A172 (cell line): ENCODE data around the gene APOBEC4. TPM values are rescaled to one million over a fixed set of nuclear protein-coding genes. Genes with fewer than 3 reads are reported as not detected.

Experiments
- DNase-seq: peaks from one replicate; pipeline ENCODE4 v3.0.0-alpha.2; 2015; ENCODE audit warnings: low spot score
- total RNA-seq: library from RNA; depleted of rRNA; stranded (reverse); fragments of >200 nt; shearing (Covaris generic); gene quantifications from 2 replicates; pipeline ENCODE4 v1.2.3, GENCODE V29; 2014; rRNA removed

Gene APOBEC4
- total RNA-seq, 1 experiment from 2014 or later, result not detected

GRCh38 chr1:183600634-183601033 lies 52.5 kb downstream of the APOBEC4 start:
- no peak for DNase-seq

DNA sequence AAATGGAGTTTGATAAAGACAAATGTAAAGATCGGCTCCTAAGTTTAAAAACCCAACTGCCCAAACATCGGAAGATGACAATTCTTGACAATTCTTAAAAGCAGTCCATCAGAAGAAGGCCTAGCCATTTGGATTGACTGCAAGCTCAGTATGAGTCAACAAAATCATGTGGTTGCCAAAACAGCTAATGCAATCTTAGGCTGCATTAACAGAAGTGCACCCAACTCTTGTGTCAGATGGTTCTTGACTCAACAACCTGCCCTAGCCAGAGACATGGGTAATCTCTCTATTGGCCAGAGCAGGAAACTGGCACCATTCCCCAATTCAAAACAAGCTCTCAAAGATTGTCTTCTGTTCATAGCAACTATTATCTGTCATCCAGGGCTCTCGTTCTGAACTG lies 53.0 kb downstream of the APOBEC4 start:
- peak; percentile 60 for DNase-seq

DNA sequence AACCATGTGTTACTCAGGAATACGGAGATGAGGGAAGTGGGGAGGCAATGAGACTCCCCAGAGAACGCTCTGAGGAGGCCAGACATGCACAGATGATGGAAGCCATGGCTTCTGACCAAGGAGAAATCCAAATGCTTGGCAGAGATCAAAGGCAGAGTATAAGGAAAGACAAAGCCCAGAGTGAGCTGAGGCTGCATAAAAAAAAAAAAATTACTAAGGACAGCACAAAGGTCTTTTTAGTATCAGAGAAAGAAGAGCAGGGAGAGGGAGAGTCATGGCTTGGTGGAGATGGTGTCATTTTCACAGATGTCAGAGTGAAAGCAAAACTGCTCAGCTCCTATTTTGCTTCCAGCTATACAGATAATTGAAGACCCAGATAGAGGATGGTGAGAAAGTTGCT lies 54.7 kb downstream of the APOBEC4 start:
- DNase-seq, result no peak

DNA sequence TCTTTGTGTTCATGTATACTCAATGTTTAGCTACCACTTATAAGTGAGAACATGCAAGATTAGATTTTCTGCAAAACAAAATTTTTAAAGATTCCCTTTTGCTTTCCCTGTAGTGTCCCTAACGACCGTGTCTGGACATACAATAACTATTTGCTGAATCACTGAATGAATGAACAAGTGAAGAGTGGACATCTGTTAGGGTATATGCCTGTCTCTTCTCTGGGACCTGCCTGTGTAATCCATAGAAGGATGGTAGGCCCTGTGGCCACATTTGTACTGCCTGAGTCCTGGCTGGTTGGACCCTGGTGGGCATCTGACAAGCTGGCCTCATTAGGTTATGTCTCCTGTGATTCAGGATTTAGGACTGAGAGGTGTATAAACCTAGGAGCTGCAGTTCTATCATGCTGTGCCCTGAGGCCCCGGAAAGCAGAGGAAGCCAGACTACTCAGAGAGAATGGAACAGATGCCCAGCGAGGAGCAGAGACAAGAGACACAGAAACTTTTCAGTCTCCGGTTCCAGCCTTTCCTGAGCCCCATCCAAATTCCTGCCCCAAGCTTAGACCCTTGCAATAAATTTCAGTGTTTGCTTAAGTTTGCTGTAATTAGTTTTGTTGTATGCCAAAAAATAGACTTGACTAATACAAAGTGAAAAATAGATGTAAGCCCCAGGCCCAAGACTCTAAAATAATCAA lies 55.3 kb downstream of the APOBEC4 start:
- DNase-seq, result no peak

DNA sequence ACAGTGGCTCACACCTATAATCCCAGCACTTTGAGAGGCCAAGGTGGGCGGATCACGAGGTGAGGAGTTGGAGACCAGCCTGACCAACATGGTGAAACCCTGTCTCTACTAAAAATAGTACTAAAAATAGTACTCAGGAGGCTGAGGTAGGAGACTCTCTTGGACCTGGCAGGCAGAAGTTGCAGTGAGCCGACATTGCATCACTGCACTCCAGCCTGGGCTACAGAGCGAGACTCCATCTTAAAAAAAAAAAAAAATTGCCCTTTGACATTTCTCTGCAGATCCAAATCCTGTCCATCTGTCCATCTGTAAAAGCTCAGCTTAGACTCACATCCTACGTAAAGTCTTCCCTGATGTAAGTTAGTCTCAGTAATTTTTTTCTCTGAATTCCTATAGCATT lies 56.6 kb downstream of the APOBEC4 start:
- DNase-seq, result no peak

Other genes starting within 250 kb of the APOBEC4 start
- gene NMNAT2, start 234.9 kb downstream of the APOBEC4 start, total RNA-seq, result 3.0 and 3.1 TPM in 2 replicates
- 19.6 and 23.0 TPM in 2 replicates for gene SMG7, start 180.8 kb downstream of the APOBEC4 start, total RNA-seq
- 2.7 and 5.8 TPM in 2 replicates for gene NCF2, start 62.9 kb downstream of the APOBEC4 start, total RNA-seq
- gene ARPC5, start 17.5 kb downstream of the APOBEC4 start, total RNA-seq, result 334 and 446 TPM in 2 replicates
- 5.1 and 5.6 TPM in 2 replicates for gene RGL1, start 151.8 kb upstream of the APOBEC4 start, total RNA-seq